ENCODE data around the gene SH3YL1.

GRCh38 chr2:286774-287392 lies 23.1 kb upstream of the SH3YL1 start:
- TF ChIP-seq CTCF (IDR thresholded peaks at IDR 0.05; ENCODE audit: low read length) (no peak), EZH2 (optimal IDR thresholded peaks at IDR 0.05; ENCODE audit: low read depth, low read length) (no peak), EZH2phosphoT487 (IDR thresholded peaks at IDR 0.05; ENCODE audit: low read length) (no peak)

All from MM.1S (cell line).